GM21723 (cell line): ENCODE results near the gene LYL1.

Experiments used
- ATAC-seq: cut with Tn5 transposase; IDR thresholded peaks from one replicate; pipeline ENCODE4 v1.9.1; 2021; ENCODE audit warnings: mild to moderate bottlenecking, moderate library complexity; ENCODE audit not compliant: unreplicated experiment

The LYL1 gene

GRCh38 chr19:13110099-13110610, 7.5 kb upstream of the LYL1 start:
- no peak for ATAC-seq

- no peak for ATAC-seq
Measured at GRCh38 chr19:13109361-13110098, 6.9 kb upstream of the LYL1 start.

GRCh38 chr19:13104848-13105711, 2.4 kb upstream of the LYL1 start:
- ATAC-seq: no peak

DNA sequence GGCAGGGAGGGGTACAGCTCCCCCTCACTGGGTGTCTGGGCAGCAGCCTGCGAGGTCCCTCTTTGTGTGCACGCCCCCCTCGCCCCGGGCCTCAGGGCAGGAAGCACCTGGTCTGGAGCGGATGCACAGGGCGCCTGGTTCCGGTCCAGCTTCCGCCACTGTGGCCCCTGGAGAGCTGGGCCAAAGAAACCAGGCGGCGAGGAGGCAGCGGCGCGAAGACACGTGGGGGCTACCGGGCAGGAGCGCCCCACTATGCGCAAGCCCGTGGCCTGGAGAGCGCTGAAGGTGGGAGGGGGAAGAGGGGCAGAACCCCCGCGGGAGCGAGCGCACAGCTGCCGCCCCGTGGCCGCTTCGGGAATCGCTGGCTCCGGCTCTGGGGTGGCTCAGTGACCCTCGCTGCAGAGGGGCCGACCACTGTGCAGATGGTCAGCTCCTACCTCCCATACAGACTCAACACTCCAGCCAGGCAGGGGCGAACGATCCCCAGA, 1.7 kb upstream of the LYL1 start:
- no peak for ATAC-seq

GRCh38 chr19:13103581-13104359, 1.1 kb upstream of the LYL1 start:
- ATAC-seq: no peak

DNA sequence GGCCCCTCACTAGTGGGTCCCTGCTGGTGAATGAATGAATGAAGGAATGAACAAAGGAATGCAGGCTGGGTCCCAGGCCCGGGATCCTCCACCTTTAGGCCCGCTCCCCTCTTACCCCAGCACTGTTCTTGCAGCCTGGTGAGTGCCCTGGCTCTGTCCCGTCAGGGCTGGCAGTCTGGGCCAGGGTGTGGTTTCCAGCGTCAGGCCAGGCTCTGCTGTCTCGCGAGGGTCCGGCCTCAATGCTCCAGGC, 317 bp downstream of the LYL1 start:
- ATAC-seq: no peak

DNA sequence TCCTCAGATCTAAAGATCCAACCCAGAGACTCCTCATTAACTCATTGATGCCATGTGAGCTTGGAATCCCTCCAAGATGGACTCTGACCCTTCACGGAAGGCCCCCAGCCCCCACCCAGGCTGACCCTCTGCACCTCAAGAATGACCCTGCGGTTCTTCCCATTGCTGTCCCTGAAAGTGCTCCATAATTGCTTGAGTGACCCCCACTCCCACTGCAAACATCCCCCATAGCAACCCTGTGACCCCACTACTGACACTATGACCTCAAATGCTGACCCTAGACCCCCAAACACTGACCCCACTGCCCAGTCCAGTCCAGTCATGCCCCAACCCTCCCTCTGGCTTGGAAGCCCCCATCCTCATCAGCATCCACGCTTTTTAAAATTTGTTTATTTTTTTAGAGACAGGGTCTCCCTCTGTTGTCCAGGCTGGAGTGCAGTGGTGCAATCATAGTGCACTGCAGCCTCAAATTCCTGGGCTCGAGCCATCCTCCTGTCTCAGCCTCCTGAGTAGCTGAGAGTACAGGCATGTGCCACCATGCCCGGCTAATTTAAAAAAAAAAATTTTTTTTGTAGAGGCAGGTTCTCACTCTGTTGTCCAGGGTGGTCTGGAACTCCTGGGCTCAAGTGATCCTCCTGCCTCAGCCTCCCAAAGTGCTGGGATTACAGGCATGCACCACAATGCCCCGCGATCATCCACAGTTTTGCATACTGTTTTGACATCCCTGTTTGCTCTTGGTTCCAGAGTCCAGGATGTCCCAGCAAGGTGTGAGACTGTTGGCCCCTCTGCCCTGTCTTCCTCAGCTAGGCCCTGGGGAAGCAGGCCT, 855 bp downstream of the LYL1 start:
- no peak for ATAC-seq

- ATAC-seq: no peak
Measured at GRCh38 chr19:13100841-13101589, 1.6 kb downstream of the LYL1 start.

DNA sequence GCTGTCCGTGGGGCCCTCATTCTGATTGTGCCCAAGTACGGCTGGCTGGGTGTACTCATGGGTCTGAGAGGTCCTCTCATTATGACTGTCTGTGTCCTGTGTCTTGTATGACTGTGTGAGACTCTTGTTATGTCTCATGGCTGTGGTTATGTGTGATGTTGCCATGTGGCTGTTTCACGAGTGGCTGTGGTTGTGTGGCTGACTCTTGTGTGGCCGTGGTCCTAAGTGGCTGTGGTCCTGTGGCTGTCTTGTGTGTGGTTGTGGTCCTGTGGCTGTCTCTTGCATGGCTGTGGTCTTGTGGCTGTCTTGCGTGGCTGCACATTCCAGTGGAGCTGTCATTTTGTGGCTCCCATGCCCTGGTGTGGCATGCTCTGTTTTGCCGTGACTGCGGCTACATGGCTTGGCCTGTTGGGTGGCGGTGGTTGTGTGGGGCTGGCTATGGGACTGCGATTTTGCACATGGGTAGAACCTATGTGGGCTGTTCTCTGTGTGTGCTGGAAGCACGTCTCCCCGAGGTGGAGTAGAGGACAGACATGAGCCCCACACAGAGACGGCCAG, 2.5 kb downstream of the LYL1 start:
- ATAC-seq: no peak

DNA sequence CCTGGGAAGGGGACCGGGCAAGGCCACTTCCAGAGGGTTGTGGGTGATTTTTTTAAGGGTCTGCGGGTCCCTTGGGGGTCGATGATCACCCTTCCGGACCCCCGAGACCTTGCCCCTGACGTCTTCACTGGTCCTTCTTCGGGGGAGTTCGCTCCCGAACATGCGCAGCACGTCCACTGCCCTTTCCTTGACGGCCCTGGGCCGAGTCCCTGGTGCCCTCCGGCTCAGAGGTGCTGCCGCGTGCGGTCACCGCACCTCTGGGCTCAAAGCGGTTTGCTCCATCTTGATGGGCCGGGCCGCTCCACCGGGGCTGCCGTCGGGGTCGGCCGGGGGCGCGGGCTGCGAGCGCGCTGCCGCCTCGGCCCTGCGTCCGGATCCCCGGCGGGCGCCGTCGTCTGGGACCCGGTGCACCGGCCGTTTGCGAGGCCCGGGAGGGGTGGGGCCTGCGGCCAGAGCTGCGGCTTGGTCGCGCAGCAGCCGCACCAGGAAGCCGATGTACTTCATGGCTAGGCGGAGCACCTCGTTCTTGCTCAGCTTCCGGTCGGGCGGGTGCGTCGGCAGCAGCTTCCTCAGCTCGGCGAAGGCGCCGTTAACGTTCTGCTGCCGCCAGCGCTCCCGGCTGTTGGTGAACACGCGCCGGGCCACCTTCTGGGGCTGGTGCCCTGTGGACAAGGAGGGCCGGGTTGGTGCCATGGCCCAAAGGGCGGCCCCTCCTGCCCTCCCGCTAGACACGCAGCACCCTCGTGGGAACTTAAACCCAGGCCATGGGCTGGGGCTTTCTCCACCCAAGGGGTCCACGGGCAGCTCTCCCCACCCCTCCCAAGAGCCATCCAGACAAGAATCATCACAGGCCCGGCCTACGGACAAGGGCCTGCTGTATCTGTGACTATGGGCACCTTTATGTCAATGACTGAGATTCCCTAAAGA, 3.3 kb downstream of the LYL1 start:
- ATAC-seq: no peak

GRCh38 chr19:13098277-13099072, 4.2 kb downstream of the LYL1 start:
- no peak for ATAC-seq

- ATAC-seq: no peak
Measured at GRCh38 chr19:13097463-13098258, 5.0 kb downstream of the LYL1 start.

- ATAC-seq: no peak
Measured at GRCh38 chr19:13097033-13097462, 5.6 kb downstream of the LYL1 start.

DNA sequence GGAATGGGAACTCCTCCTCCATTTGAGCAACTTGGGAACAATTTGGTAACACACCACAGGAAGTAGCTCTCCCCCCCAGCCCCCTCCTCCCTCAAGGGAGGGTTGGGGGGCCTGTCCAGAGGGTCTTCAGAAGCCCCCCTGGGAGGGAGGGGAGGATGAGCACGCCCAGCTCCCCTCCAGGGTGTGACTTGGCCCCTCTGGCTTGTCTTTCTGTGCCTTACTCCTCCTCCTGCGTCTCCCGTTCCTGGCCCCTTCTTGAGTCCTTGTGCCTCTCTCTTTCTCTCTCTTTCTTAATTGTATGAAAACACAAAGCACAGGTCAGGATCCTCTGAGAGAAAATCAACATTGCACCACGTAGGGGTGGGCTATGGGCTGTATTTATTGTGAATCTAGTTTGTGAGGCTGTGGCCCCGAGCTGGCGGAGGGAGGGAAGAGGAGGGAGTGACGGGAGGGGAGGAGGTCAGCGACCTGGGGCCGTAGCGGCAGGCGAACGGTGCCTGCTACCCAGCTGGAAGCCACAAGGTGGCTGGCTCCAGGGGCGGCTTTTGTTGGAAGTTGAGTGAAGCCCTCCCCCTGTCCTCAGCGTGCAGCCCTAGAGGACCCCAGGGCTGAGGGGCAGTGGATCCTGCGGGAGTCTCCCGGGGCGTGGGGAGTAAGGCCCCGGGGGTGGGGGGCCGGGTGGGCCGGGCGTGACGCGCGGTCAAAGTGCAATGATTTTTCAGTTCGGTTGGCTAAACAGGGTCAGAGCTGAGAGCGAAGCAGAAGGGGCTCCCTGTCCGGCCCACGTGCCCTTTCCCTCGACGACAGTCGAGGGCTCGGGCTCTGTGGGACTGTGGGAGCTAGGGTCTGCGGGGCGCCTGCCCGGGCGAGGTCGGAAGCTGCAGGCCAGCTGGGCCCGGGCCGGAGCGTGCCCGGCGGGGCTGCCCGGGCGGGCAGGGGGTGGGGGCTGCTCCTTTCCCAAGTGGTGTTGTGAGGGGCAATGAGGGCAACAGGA, 6.4 kb downstream of the LYL1 start:
- ATAC-seq: no peak

DNA sequence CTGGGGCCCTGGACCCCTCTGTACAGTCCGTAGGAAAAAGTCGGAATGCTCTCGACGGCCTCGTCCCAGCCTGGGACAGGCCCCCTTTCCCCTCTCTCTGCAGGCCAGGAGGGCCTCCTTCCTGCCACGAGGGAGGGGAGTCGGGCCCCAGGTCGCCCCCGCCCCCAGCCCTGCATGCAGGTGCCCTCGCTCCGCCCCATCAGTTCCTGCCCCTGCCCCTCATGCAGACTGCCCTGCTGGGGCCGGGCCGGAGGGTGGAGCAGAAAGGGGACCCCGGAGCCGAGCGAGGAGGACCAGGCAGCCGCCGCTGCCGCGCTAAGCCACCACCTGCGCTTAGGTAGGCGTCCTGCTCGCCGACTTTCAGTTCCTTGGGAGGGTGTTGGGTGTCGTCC, 7.3 kb downstream of the LYL1 start:
- ATAC-seq: no peak
